Measurements from ENCODE around the gene ETV6.

ETV6 gene

GRCh38 chr12:11722071-11722470 lies 72.6 kb downstream of the ETV6 start:
- no peak for DNase-seq

- no peak for DNase-seq
These were observed 73.2 kb downstream of the ETV6 start for GRCh38 chr12:11722578-11723138.

- DNase-seq: no peak
These were observed 74.5 kb downstream of the ETV6 start for GRCh38 chr12:11723993-11724392.

GRCh38 chr12:11724888-11725311 lies 75.4 kb downstream of the ETV6 start:
- no peak for DNase-seq

- no peak for DNase-seq
These were observed 76.2 kb downstream of the ETV6 start for GRCh38 chr12:11725686-11726085.

- no peak for DNase-seq
These were observed 77.2 kb downstream of the ETV6 start for GRCh38 chr12:11726659-11727058.

GRCh38 chr12:11727133-11727664 lies 77.7 kb downstream of the ETV6 start:
- no peak for DNase-seq

GRCh38 chr12:11728154-11728755 lies 78.8 kb downstream of the ETV6 start:
- no peak for DNase-seq

- no peak for DNase-seq
These were observed 79.5 kb downstream of the ETV6 start for GRCh38 chr12:11729008-11729407.

GRCh38 chr12:11729439-11730150 lies 80.1 kb downstream of the ETV6 start:
- DNase-seq: no peak

GRCh38 chr12:11730299-11731041 lies 81.0 kb downstream of the ETV6 start:
- DNase-seq: no peak

- no peak for DNase-seq
These were observed 81.5 kb downstream of the ETV6 start for GRCh38 chr12:11731042-11731357.

- no peak for DNase-seq
These were observed 82.0 kb downstream of the ETV6 start for GRCh38 chr12:11731455-11731854.

GRCh38 chr12:11732023-11732422 lies 82.5 kb downstream of the ETV6 start:
- no peak for DNase-seq

- no peak for DNase-seq
These were observed 83.2 kb downstream of the ETV6 start for GRCh38 chr12:11732715-11733114.

- no peak for DNase-seq
These were observed 85.2 kb downstream of the ETV6 start for GRCh38 chr12:11734580-11735180.

GRCh38 chr12:11738450-11738849 lies 89.0 kb downstream of the ETV6 start:
- no peak for DNase-seq

- no peak for DNase-seq
These were observed 90.6 kb downstream of the ETV6 start for GRCh38 chr12:11739980-11740577.

- DNase-seq: no peak
These were observed 92.1 kb downstream of the ETV6 start for GRCh38 chr12:11741434-11742092.

- no peak for DNase-seq
These were observed 94.2 kb downstream of the ETV6 start for GRCh38 chr12:11743423-11744409.

- no peak for DNase-seq
These were observed 94.9 kb downstream of the ETV6 start for GRCh38 chr12:11744410-11744801.
